GM21423 (cell line): ENCODE measurements around the gene PCDHGC4.

Experiments
- ATAC-seq: cut with Tn5 transposase; IDR thresholded peaks from one replicate; pipeline ENCODE4 v1.9.1; 2021; ENCODE audit warnings: mild to moderate bottlenecking, moderate library complexity; ENCODE audit not compliant: unreplicated experiment

PCDHGC4 gene

GRCh38 chr5:141527426-141527825 is 42.6 kb downstream of the PCDHGC4 start:
- ATAC-seq: no peak

- no peak for ATAC-seq
Measured at GRCh38 chr5:141528291-141528984, 43.6 kb downstream of the PCDHGC4 start.

GRCh38 chr5:141529002-141529401 is 44.2 kb downstream of the PCDHGC4 start:
- peak; percentile 54 for ATAC-seq

- ATAC-seq: no peak
Measured at GRCh38 chr5:141529873-141530272, 45.0 kb downstream of the PCDHGC4 start.

GRCh38 chr5:141532726-141533125 is 47.9 kb downstream of the PCDHGC4 start:
- ATAC-seq: no peak

- ATAC-seq: no peak
Measured at GRCh38 chr5:141533897-141534296, 49.1 kb downstream of the PCDHGC4 start.

- ATAC-seq: no peak
Measured at GRCh38 chr5:141534492-141535213, 49.8 kb downstream of the PCDHGC4 start.
